Measurements from ENCODE around the gene SULT1A1.

DNA sequence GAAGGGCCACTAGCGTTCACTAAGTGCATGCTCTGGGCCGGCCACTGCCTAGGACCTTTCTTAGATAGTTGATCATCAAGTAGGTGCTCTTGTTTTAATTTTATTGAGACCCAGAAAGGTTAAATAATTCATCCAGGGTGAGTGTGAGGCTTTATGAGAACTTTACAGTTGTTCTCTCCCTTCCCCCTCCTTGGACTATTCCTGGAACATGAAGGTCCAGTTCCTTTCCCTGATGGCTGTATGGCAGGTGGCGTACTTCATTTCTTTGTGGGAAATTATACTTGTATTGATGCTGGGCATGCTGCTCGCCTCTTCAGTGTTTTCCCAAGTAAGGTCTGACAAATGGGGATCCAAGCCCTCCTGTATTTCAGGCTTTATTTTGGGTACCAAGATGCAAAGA lies 47.6 kb downstream of the SULT1A1 start:
- TF ChIP-seq EZH2 (IDR thresholded peaks at IDR 0.05) (no peak), POLR2AphosphoS5 (IDR thresholded peaks at IDR 0.05; ENCODE audit: borderline replicate concordance, low read depth, low read length) (no peak)
